ENCODE data around the gene SLC9A9.

SLC9A9 gene

GRCh38 chr3:143851331-143852017, 3.2 kb upstream of the SLC9A9 start:
- no peak for DNase-seq (ENCODE audit: low read depth)
- TF ChIP-seq POLR2A (IDR thresholded peaks at IDR 0.05; ENCODE audit: extremely low read depth, insufficient read length) (no peak), MYC (IDR thresholded peaks at IDR 0.05; ENCODE audit: low read depth, low read length) (no peak), MAX (IDR thresholded peaks at IDR 0.05; ENCODE audit: low read depth, low read length) (no peak), CTCF (IDR thresholded peaks at IDR 0.05; ENCODE audit: low read depth, low read length) (no peak)

GRCh38 chr3:143850877-143851276, 2.6 kb upstream of the SLC9A9 start:
- no peak for TF ChIP-seq MYC (IDR thresholded peaks at IDR 0.05; ENCODE audit: low read depth, low read length)
- no peak for TF ChIP-seq POLR2A (IDR thresholded peaks at IDR 0.05; ENCODE audit: extremely low read depth, insufficient read length)
- TF ChIP-seq CTCF (IDR thresholded peaks at IDR 0.05; ENCODE audit: low read depth, low read length) = no peak
- TF ChIP-seq MAX (IDR thresholded peaks at IDR 0.05; ENCODE audit: low read depth, low read length) = no peak
- DNase-seq (ENCODE audit: low read depth) = no peak
- H3K4me3 ChIP-seq (ENCODE audit: low read depth, low read length) = no peak overlapping the region

More at GRCh38 chr3:143851331-143852017, 3.2 kb upstream of the SLC9A9 start:
- H3K4me3 ChIP-seq (ENCODE audit: low read depth, low read length) = no peak overlapping the region

DNA sequence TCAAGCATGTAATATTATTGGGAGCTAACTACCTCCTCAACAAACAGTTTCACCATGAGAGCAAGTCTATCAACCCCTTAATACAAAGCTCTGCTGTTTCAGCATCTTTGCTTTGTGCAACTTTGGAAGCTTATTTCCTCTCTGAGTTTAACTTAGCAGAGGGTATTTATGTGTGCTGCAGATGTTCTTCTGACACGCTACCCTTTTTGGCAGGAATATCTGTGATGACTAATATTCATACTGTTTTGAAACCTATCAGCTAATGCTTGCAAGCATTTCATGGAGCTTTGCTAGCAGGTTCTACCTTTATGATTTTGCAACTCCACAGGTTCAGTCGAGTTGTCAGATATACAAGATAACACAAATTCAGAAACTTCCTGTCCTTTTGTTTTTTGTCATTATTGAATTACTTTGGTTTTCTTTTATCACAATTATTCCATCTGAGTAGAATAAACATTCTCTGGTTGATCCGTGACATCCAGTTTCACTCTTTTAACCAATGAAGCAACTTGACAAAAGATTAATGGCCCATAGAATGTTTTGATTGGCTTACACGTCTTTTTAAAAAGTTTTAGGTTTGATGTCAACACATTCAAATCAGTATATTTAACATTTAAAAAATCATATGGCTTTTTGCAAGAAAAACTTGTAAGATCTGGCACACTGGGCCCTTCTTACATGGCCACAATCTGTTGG, 1.7 kb upstream of the SLC9A9 start:
- H3K4me3 ChIP-seq (ENCODE audit: low read depth, low read length) = no peak overlapping the region
- no peak for DNase-seq (ENCODE audit: low read depth)
- no peak for TF ChIP-seq MAX (IDR thresholded peaks at IDR 0.05; ENCODE audit: low read depth, low read length)
- no peak for TF ChIP-seq POLR2A (IDR thresholded peaks at IDR 0.05; ENCODE audit: extremely low read depth, insufficient read length)
- TF ChIP-seq CTCF (IDR thresholded peaks at IDR 0.05; ENCODE audit: low read depth, low read length) = no peak
- no peak for TF ChIP-seq MYC (IDR thresholded peaks at IDR 0.05; ENCODE audit: low read depth, low read length)

DNA sequence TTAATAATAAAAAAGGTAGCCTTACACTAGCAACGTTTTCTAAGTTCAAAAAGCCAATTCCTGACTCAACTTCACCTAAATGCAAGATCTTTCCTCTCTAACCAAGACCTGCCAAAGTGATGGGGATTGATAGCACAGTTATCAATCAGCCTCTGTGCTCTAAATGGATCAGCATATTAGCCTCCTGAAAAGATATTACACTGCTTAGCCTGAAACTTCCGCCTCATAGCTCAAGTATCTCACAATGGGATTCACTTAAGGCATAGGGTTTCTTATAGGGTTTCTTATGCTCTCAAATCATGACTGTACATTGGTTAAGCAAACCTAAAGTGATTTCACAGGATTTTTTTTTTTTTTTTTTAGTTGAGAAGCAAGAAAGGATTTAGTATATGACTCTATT, 436 bp upstream of the SLC9A9 start:
- DNase-seq (ENCODE audit: low read depth) = no peak
- H3K4me3 ChIP-seq (ENCODE audit: low read depth, low read length) = no peak overlapping the region
- TF ChIP-seq MAX (IDR thresholded peaks at IDR 0.05; ENCODE audit: low read depth, low read length) (no peak), POLR2A (IDR thresholded peaks at IDR 0.05; ENCODE audit: extremely low read depth, insufficient read length) (no peak), MYC (IDR thresholded peaks at IDR 0.05; ENCODE audit: low read depth, low read length) (no peak), CTCF (IDR thresholded peaks at IDR 0.05; ENCODE audit: low read depth, low read length) (no peak)

- no peak for TF ChIP-seq MYC (IDR thresholded peaks at IDR 0.05; ENCODE audit: low read depth, low read length)
- no peak for TF ChIP-seq POLR2A (IDR thresholded peaks at IDR 0.05; ENCODE audit: extremely low read depth, insufficient read length)
- H3K4me3 ChIP-seq (ENCODE audit: low read depth, low read length) = no peak overlapping the region
Observed at GRCh38 chr3:143843587-143843986, 4.7 kb downstream of the SLC9A9 start.

GRCh38 chr3:143840636-143841035, 7.6 kb downstream of the SLC9A9 start:
- no peak for TF ChIP-seq MYC (IDR thresholded peaks at IDR 0.05; ENCODE audit: low read depth, low read length)
- TF ChIP-seq MAX (IDR thresholded peaks at IDR 0.05; ENCODE audit: low read depth, low read length) = no peak
- no peak for TF ChIP-seq POLR2A (IDR thresholded peaks at IDR 0.05; ENCODE audit: extremely low read depth, insufficient read length)
- no peak for TF ChIP-seq CTCF (IDR thresholded peaks at IDR 0.05; ENCODE audit: low read depth, low read length)
- no peak overlapping the region for H3K4me3 ChIP-seq (ENCODE audit: low read depth, low read length)
- DNase-seq (ENCODE audit: low read depth) = no peak

More at GRCh38 chr3:143843587-143843986, 4.7 kb downstream of the SLC9A9 start:
- no peak for DNase-seq (ENCODE audit: low read depth)

All from NB4 (cell line).